ENCODE results near the gene TEDC2.
"Not testable (repeated sequence)": the region's sequence is repeated elsewhere in the genome, so short reads cannot be mapped to it uniquely, and the experiment has no call there.

Gene TEDC2

DNA sequence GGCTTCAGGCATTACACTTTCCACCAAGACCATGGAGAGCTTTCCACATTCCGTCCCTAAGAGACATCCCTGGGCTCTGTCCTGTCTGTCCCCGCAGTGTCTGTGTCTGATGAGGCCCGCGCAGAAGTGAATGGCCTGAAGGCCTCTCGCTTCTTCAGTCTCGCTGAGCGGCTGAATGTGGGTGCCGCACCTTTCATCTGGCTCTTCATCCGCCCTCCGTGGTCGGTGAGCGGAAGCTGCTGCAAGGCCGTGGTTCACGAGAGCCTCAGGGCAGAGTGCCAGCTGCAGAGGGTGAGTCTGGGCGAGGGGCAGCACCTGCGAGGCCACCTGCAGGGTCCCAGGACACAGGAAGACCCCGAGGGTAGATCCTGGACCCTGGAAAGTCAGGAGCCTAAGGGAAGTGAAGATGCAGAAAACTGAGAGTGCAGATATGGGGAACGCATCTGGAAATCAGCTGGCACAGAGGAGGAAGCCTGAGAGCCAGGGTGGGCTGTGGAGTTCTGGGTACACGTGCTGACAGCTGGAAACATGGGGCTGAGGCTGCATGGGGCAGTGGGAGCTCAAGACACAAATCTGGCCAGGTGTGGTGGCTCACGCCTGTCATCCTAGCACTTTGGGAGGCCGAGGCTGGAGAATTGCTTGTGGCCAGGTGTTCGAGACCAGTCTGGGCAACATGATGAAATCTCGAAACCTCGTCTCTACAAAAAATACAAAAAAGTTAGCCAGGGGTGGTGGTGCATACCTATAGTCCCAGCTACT lies 22.7 kb upstream of the TEDC2 start:
- intact Hi-C loops (cut with DNase I) = no loop called here

DNA sequence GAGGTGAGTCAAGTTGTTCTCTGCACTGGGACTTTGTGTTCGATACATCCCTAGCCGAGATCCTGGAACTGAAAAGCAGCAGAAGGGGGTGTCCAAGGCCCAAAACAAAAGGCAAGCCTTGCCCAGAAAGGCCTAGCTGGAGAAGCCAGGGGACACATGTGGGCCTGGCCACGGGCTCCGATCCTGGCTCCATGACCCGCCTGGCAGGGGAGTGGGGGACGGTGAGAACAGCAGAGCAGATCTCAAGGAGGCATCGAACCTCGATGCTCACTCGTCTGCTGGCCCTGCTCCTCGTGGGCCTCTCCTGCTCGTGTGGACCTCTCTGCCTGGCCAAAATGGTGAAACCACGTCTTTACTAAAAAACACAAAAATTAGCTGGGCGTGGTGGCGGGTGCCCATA lies 21.8 kb upstream of the TEDC2 start:
- intact Hi-C loops (cut with DNase I) = no loop called here

More for the DNA sequence above, 22.7 kb upstream of the TEDC2 start:
- peak in 3 of 10 donors; percentile 45 to 70 (median 66) for DNase-seq

DNA sequence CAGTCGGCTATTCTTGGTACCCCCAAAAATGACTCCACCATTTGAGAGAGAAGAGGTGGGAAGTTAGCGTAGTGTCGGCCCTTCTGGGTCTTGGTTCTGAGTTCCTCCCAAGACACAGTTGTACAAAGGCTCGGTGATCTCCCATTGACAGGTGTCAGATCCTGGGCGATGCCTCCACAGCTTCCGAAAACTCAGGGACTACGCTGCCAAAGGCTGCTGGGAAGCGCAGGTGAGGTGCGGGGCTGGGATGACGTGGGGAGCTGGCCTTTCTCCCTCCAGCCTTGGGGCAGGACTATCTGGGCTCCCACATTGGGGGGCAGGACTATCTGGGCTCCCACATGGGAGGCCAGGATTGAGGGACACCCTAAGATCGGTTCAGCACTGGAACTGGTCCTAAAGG lies 20.3 kb upstream of the TEDC2 start:
- intact Hi-C loops (cut with DNase I) = no loop called here
- peak in 2 of 10 donors; percentile 46 to 65 for DNase-seq

More for the DNA sequence above, 21.8 kb upstream of the TEDC2 start:
- peak in 3 of 10 donors; percentile 55 to 76 (median 75) for DNase-seq

DNA sequence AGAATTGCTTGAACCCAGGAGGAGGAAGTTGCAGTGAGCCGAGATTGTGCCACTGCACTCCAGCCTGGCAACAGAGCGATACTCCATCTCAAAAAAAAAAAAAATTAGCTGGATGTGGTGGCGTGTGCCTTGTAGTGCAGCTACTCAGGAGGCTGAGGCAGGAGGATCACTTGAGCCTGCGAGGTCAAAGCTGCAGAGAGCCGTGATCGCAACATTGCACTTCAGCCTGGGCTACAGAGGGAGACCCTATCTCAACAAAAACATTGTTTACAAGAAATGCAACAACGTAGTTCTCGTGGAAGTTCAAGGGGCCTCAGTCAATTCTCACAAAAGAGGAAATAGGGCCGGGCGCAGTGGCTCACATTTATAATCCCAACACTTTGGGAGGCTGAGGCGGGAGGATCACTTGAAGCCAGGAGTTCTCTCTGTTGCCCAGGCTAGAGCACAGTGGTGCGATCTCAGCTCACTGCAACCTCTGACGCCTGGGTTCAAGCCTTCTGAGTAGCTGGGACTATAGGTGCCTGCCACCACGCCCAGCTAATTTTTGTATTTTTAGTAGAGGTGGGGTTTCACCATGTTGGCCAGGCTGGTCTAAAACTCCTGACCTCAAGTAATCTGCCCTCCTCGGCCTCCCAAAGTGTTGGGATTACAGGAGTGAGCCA lies 18.6 kb upstream of the TEDC2 start:
- DNase-seq = peak in 1 of 10 donors; percentile 7
- intact Hi-C loops (cut with DNase I) = not testable (repeated sequence)

DNA sequence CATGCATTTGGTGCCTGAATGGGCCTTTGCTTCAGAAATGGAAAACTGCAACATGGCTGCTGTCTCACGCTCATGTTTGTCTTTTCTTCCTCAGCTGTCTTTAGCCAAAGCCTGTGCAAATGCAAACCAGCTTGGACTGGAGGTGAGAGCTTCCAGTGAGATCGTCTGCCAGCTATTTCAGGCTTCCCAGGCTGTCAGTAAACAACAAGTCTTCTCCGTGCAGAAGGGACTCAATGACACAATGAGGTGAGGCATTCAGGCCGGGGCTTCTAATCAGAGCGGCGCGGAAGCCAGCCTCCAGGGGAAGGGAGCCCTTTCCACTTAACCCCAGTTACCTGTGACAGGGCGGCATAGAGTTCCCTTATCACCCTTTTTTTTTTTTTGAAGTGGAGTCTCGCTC lies 16.4 kb upstream of the TEDC2 start:
- no peak for DNase-seq
- intact Hi-C loops (cut with DNase I) = no loop called here

DNA sequence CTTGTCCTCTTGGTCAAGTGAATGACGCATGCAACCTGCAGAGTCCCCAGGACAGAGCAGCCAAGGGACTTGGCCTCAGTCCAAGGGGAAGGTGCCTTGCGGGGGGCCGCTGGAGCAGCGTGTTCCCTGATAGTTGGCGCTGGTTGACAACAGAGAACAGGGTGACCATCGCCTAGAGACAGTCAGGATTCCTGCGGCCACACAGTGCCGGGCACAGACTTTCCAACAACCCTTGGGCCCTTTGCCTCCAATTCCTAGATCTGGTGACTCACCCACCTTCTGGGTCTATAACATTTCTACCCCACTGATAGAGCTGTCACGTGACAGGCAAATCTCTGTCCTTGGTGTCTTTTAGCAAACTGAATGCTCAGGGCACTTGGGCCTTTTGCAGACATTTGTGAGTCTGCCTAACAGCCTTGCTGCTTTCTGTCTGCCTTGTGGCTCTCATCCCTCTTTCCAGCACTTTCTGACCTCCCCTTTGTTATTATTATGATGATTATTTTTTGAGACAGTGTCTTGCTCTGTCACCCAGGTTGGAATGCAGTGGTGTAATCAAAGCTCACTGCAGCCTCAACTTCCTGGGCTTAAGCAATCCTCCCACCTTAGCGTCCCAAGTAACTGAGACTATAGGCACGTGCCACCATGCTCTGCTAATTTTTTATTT lies 11.9 kb upstream of the TEDC2 start:
- peak in 1 of 10 donors; percentile 78 for DNase-seq
- intact Hi-C loops (cut with DNase I) = no loop called here

DNA sequence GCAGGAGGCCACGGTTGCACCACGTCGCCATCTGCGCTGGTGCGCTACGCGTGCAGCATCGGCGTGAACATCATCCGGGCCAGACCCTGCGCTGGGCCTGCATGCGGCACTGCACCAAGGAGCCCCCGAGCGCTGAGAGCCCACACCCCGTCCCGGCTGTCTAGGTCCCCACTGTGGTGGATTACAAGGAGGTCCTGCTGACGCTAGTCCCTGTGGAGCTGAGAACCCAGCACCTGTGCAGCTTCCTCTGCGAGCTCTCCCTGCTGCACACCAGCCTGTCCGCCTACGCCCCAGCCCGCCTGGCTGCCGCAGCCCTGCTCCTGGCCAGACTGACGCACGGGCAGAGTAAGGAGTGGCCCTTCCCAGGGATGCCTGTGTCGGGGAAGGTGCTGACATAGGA lies 10.8 kb upstream of the TEDC2 start:
- intact Hi-C loops (cut with DNase I) = no loop called here
- DNase-seq = peak in 1 of 10 donors; percentile 76

DNA sequence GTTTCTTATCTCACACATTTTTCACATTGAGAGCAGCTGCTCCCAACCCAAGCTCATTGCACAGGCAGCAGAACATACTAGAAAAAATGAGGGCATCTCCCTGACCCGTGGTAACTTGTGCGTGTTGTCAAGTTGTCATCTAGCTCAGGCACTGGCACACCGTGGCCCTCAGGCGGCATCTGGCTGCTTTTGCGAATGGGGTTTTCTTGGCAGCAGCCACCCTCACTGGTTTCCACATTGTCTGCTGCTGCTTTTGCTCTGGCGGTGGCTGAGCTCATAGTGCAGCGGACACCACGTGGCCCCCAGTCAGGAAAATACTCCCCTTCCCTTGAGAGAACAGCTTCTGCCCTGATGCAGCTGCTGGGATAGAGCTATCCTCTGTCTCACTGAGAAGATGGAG lies 9.4 kb upstream of the TEDC2 start:
- peak in 7 of 10 donors; percentile 52 to 96 (median 77) for DNase-seq
- intact Hi-C loops (cut with DNase I) = no loop called here

DNA sequence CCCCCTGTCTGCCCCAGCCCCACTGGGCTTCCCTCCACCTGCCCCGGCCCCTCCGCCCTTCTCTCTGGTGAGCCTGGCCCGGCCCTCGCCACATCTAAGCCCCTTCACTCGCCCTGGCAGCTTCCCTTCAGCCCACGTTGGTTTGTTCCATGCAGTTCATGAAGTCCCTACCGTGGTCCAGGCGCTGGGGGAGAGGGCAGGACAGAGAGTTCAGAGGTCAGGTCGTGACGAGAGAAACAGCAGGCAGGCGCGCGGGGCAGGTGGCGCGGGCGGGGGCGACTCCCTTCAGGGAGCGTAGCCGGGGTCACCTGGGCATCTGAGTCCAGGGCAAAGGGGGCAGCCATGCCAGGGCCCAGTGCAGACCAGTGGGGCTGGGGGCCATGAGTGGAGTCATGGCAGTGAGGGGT lies 8.9 kb upstream of the TEDC2 start:
- no peak for DNase-seq
- intact Hi-C loops (cut with DNase I) = no loop called here

DNA sequence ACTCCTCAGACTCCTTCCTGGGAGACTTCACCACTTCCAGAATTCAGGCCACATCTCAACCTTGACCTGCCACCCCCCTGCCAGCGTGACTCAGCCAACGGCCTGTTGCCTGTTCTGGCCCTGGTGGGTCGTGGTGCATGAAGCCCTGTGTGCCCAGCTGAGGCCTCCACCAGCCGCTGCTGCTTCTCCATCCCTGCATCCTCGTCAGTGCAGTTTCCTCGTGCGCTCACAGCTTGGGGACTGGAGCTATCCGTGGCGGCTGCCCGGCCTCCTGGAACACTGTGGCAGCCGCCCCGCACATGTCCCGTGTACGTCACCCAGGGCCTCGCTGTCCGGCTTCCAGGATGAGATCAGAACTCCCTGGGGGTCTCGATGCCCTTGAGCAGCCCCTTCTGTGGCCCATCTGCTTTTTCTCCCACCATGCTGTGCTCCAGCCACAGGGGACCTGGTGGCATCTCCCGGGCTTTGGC lies 8.0 kb upstream of the TEDC2 start:
- intact Hi-C loops (cut with DNase I) = no loop called here
- peak in 1 of 10 donors; percentile 69 for DNase-seq

DNA sequence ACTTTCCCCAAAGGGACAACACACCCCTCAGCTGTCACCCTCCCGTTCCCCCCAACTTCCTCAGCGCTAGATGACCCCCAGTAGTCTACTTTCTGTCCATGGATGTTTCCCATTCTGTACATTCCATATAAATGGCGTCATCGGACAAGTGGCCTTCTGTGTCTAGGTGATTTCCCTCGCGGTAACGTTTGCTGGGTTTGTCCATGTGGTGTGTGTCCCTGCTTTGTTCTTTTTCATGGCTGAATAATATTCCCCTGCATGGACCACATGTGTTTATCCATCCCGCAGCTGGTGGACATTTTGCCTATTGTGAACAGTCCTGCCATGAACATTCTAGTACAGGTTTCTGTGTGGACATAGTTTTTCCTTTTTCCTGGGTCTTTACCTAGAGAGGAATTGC lies 7.3 kb upstream of the TEDC2 start:
- DNase-seq = no peak
- intact Hi-C loops (cut with DNase I) = no loop called here

DNA sequence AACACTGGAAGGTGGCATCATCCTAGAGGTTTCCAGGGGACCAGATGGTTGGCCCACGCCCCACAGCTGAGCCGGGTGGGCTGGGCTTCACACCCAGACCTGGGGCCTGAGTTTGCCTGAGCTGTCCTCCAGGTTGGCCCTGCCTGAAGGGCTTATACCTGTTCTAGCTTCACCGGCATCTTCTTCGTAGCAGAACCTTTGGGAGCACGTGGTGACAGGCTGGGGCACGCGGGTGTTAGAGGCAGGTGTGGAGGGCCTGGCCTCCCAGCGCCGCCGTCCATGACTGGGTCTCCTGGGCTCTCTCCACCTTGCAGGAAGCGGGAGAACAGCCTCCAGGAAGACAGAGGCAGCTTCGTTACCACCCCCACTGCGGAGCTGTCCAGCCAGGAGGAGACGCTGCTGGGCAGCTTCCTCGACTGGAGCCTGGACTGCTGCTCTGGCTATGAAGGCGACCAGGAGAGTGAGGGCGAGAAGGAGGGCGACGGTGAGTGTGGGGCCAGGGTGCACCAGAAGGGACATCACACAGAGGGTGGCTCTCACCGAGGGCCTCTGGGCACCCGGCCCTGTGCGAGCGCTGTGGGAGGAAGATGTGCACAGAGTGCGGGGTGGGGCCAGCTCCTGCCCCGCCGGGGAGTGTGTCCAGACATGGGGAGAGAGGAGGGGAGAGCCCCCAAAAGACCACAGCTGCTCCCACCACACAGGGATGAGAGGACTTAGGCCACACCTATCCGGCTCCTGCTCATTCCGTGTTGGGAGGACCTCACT lies 4.6 kb upstream of the TEDC2 start:
- intact Hi-C loops (cut with DNase I) = no loop called here
- DNase-seq = no peak

DNA sequence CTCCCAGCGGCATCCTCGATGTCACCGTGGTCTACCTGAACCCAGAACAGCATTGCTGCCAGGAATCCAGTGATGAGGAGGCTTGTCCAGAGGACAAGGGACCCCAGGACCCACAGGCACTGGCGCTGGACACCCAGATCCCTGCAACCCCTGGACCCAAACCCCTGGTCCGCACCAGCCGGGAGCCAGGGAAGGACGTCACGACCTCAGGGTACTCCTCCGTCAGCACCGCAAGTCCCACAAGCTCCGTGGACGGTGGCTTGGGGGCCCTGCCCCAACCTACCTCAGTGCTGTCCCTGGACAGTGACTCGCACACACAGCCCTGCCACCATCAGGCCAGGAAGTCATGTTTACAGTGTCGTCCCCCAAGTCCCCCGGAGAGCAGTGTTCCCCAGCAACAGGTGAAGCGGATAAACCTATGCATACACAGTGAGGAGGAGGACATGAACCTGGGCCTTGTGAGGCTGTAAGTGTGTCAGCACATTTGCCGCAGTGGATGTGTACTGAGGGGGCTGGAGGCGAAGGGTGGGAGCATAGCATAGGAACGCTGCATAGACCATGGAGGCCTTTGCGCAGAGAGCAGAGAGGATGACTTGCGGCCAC lies 3.3 kb upstream of the TEDC2 start:
- intact Hi-C loops (cut with DNase I) = no loop called here
- DNase-seq = peak in 1 of 10 donors; percentile 62

DNA sequence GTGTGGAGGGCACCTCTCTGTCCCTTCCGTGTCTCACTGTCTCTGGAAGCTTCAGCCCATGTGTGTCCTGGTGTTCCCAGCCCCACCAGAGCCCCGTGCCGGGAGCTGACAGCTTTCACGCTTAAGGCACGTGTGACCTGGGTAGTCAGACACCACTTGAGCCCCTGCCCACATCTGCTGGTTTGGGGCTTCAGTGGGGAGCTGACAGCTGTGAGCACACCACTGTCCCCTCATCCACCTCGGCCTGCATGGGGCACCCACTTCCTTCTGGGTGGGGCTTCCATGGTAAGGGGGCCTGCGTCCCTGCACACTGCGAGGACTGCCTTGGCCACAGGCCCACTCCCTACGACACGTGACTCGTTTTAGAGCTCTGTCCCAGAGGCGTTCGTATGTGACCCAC lies 2.6 kb upstream of the TEDC2 start:
- peak in 1 of 10 donors; percentile 70 for DNase-seq
- intact Hi-C loops (cut with DNase I) = no loop called here

DNA sequence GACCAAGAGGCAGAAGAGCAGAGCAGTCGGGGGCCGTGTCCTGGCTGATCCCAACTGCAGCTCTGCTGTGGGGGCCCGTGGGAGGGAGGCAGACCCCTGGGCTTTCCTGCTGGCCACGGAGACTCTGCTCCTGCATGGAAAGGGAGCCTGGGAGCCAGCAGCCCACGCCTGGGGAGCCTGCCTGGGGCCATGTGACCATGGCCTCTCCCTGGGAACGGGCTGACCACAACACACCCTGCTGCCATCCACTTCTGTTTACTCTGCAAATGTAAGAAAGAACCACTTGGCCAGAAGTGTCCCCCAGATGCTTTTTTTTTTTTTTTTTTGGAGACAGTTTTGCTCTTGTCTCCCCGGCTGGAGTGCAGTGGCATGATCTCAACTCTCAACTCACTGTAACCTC lies 2.0 kb upstream of the TEDC2 start:
- DNase-seq = peak in 1 of 10 donors; percentile 73
- intact Hi-C loops (cut with DNase I) = no loop called here

DNA sequence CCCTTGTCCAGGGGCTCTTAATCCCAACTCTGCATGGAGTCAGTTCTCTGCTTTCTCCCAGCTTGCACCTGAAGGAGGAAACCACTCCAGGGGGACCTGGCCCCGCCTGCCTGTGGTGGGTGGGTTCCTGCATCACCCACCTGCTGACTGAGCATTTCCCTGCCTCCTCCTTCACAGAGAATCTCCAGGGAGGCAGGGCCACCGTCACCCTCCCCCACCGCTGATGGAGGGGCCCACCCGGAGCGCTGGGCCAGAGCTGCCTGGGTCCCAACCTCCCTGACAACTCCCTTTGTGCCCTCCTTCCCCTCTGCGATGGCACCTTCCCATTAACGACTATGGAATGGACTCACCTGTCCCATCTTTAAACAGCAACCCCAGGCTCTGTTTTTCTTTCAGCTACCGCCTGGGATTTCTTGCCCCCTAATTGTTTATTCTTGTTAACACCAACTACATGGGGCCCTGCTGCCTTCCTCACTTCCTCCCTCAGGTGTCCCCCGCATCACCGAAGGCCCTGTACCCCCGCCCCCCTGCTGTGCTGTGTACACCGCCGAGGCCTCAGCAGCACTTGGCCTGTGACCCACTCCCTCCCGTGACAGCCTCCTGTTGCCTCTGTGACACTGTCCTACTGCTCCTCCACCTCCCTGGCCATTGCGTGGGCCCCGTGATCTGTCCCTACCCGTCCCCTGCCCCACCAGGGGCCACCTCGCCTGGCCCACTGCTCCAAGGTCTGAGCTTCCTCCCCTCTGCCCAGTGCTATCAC lies 842 bp upstream of the TEDC2 start:
- intact Hi-C loops (cut with DNase I) = no loop called here
- DNase-seq = peak in 1 of 10 donors; percentile 89

DNA sequence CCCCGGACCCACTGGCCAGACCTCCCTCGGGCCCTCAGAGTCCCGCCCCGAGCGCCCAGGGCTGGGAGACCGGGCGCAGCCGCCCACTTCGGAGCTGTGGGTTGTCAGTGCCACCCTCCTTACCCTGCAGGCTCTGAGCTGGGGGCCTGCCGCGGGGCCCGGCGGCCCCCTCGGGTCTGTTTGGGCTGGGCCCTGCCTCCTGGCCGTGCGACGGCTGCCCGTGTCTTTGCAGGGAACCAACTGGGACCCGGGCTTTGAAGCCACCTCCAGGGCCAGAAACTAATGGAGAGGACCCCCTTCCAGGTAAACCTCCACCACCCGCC lies 443 bp downstream of the TEDC2 start:
- DNase-seq = no peak
- intact Hi-C loops (cut with DNase I) = no loop called here

DNA sequence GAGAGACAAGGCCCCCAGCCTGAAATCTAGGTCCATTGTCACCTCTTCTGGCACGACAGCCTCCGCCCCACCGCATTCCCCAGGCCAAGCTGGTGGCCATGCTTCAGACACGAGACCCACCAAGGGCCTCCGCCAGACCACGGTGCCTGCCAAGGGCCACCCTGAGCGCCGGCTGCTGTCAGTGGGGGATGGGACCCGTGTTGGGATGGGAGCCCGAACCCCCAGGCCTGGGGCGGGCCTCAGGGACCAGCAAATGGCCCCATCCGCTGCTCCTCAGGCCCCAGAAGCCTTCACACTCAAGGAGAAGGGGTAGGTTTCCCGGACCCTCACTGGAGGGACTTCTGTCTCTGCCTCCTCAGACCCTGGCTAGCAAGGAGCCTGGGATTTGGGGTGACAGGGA lies 1.0 kb downstream of the TEDC2 start:
- intact Hi-C loops (cut with DNase I) = no loop called here
- peak in 1 of 10 donors; percentile 57 for DNase-seq

DNA sequence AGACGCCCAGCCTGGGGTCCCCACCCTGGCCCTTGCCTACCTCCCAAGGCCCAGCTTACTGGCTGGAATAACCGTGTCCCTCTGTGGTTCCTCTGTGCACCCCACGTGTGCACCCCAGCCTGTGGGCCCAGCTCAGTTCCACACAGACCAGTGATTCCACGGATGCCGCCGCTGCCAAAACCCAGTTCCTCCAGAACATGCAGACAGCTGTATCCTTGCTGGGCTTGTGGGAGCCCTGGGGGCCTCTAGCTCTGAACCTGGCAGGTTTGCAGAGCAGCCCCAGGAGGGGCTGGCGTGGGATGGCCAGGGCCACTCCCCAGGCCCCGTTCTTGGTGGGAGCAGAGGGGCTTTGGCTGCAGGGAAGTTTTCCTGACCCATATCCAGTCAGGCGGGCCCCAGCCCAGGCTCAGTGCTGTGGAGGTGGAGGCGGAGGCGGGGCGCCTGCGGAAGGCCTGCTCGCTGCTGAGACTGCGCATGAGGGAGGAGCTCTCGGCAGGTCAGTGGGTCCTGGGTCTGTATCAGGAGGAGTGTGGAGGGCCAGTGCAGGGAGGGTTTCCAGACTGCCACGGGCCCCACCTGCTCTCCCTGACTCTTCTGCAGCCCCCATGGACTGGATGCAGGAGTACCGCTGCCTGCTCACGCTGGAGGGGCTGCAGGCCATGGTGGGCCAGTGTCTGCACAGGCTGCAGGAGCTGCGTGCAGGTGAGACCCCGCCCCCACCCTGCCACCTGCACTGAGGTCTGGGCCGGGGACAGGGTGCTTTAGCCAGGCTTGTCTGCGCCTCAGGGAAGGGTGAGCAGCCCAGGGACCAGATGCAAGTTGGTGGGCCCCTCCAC lies 2.3 kb downstream of the TEDC2 start:
- intact Hi-C loops (cut with DNase I) = no loop called here
- peak in 1 of 10 donors; percentile 82 for DNase-seq

Data from posterior cingulate gyrus (tissue), 11 donors.